HepG2 (cell line): ENCODE results near the gene BBOX1. TPM values are rescaled to one million over a fixed set of nuclear protein-coding genes. Genes with fewer than 3 reads are reported as not detected.

Source experiments
- ATAC-seq: fragments of 200-7000 bp; cut with Tn5 transposase; 3 replicates; pipeline ENCODE4 v1.9.1; 2020; ENCODE audit warnings: mild to moderate bottlenecking, moderate library complexity
- BruUV-seq: library from RNA; stranded (reverse); fragments of 400-500 nt; replicated peaks from 2 replicates; lab custom pipeline; 2021; lab: Mats Ljungman, UMichigan
- CTCF ChIA-PET: fragments of 300-600 bp; formaldehyde crosslinking; extraction: SDS; loops from one replicate; lab custom pipeline; 2021; ENCODE audit warnings: low total read pairs, inconsistent platforms, low intra/inter-chr PET ratio; lab: Yijun Ruan, JAX
- POLR2A ChIA-PET: fragments of 350-600 bp; sonication (Branson Sonifier 250); formaldehyde crosslinking; loops from one replicate; lab custom pipeline; 2020; ENCODE audit warnings: antibody characterized with exemption, inconsistent platforms; lab: Yijun Ruan, JAX
- DNase-seq: peaks from one replicate; pipeline ENCODE4 v3.0.0-alpha.2; 2015; ENCODE audit warnings: low spot score
- FAIRE-seq: peaks from 3 replicates; lab custom pipeline; 2011; peaks lifted over from hg19 to GRCh38; lab: Jason Lieb, UNC
- H2AFZ ChIP-seq: one replicate; pipeline ENCODE4 v1.6.1; 2011; ENCODE audit warnings: low read length, inconsistent platforms
- H3K27ac ChIP-seq: fragments of 300-600 bp; 3 replicates; pipeline ENCODE4 v1.8.0; 2011; ENCODE audit warnings: mixed run types, mild to moderate bottlenecking, mixed read lengths, low read length, inconsistent platforms; ENCODE audit not compliant: insufficient read depth; ENCODE audit errors: extremely low read length
- H3K27me3 ChIP-seq, 2 experiments: fragments of 200-600 bp in 1 of 2; 2 replicates in 1 of 2; 3 replicates in 1 of 2; pipeline versions ENCODE4 v1.6.0 to v1.8.0; 2011; ENCODE audit warnings: low read length in 2 of 2, mild to moderate bottlenecking in 2 of 2, moderate library complexity in 2 of 2, inconsistent platforms in 1 of 2; ENCODE audit not compliant: insufficient read depth in 2 of 2, control insufficient read depth in 1 of 2
- H3K36me3 ChIP-seq, 2 experiments: fragments of 200-600 bp in 1 of 2; replicated peaks in 1 of 2; 2 replicates in 1 of 2; 3 replicates in 1 of 2; pipeline versions ENCODE4 v1.5.1 to v1.8.0; 2011; ENCODE audit warnings: low read length in 2 of 2, inconsistent platforms in 1 of 2; ENCODE audit not compliant: insufficient read depth in 2 of 2, control insufficient read depth in 1 of 2
- H3K4me1 ChIP-seq: 2 replicates; pipeline ENCODE4 v1.5.1; 2012; ENCODE audit warnings: low read length, inconsistent platforms; ENCODE audit not compliant: insufficient read depth
- H3K4me2 ChIP-seq: 2 replicates; pipeline ENCODE4 v1.6.0; 2011; ENCODE audit warnings: low read depth, low read length, inconsistent platforms
- H3K4me3 ChIP-seq, 3 experiments: fragments of 200-600 bp in 1 of 3; sonication (generic), shearing (Covaris generic) in 1 of 3; replicated peaks in 1 of 3; 2 replicates each; pipeline ENCODE4 v1.5.1; 2011 to 2016; ENCODE audit warnings: low read length in 3 of 3, inconsistent platforms in 2 of 3, low read depth in 2 of 3, mild to moderate bottlenecking in 2 of 3, control low read depth in 1 of 3, mixed read lengths in 1 of 3; ENCODE audit not compliant: insufficient read depth in 1 of 3
- H3K79me2 ChIP-seq: one replicate; pipeline ENCODE4 v1.6.1; 2011; ENCODE audit warnings: low read length, inconsistent platforms; ENCODE audit not compliant: insufficient read depth
- H3K9ac ChIP-seq: 2 replicates; pipeline ENCODE4 v1.6.0; 2011; ENCODE audit warnings: mild to moderate bottlenecking, low read depth, low read length, inconsistent platforms; ENCODE audit not compliant: insufficient read depth
- H3K9me3 ChIP-seq: 2 replicates; pipeline ENCODE4 v1.5.1; 2012; ENCODE audit warnings: mild to moderate bottlenecking, low read length
- H4K20me1 ChIP-seq: 2 replicates; pipeline ENCODE4 v1.6.0; 2011; ENCODE audit warnings: inconsistent platforms, mild to moderate bottlenecking, low read length, moderate library complexity; ENCODE audit not compliant: insufficient read depth
- BATF2 ChIP-seq: sonication (generic); formaldehyde crosslinking; IDR thresholded peaks from 2 replicates; pipeline ENCODE4 v1.8.0; 2022; ENCODE audit warnings: mild to moderate bottlenecking, missing genetic modification reagents, moderate library complexity
- FOXO4 ChIP-seq: sonication (generic); formaldehyde crosslinking; conservative IDR thresholded peaks from 2 replicates; pipeline ENCODE4 v1.8.1; 2023; ENCODE audit warnings: missing genetic modification reagents
- HIVEP1 ChIP-seq: sonication (generic); formaldehyde crosslinking; IDR thresholded peaks from 2 replicates; pipeline ENCODE4 v1.4.0; 2020; ENCODE audit warnings: mild to moderate bottlenecking, missing genetic modification reagents
- NFIC ChIP-seq: IDR thresholded peaks from 2 replicates; pipeline ENCODE4 v1.6.1; 2012; ENCODE audit warnings: mild to moderate bottlenecking, low read length, inconsistent platforms
- PRDM4 ChIP-seq: sonication (generic); formaldehyde crosslinking; IDR thresholded peaks from 2 replicates; pipeline ENCODE4 v1.9.0; 2021; ENCODE audit warnings: missing genetic modification reagents, borderline replicate concordance
- PRPF4 ChIP-seq: fragments of 200-400 bp; formaldehyde crosslinking; IDR thresholded peaks from 2 replicates; pipeline ENCODE4 v1.6.1; 2016; ENCODE audit warnings: low read length, low read depth; ENCODE audit not compliant: poor library complexity, severe bottlenecking
- USF2 ChIP-seq, 2 experiments: sonication (generic) in 1 of 2; formaldehyde crosslinking in 1 of 2; IDR thresholded peaks; 2 replicates each; pipeline versions ENCODE4 v1.5.1 to v1.6.1; 2011 to 2020; ENCODE audit warnings: borderline replicate concordance in 1 of 2, low read depth in 1 of 2, low read length in 1 of 2, mild to moderate bottlenecking in 1 of 2, missing genetic modification reagents in 1 of 2, moderate library complexity in 1 of 2
- ZBTB39 ChIP-seq: sonication (generic); formaldehyde crosslinking; IDR thresholded peaks from 2 replicates; pipeline ENCODE4 v1.5.0; 2020; ENCODE audit warnings: missing genetic modification reagents
- ZNF232 ChIP-seq: sonication (generic); formaldehyde crosslinking; IDR thresholded peaks from 2 replicates; pipeline ENCODE4 v1.4.0; 2020; ENCODE audit warnings: missing genetic modification reagents, borderline replicate concordance
- ZNF275 ChIP-seq: sonication (generic); formaldehyde crosslinking; IDR thresholded peaks from 2 replicates; pipeline ENCODE4 v1.8.0; 2022; ENCODE audit warnings: missing genetic modification reagents, mild to moderate bottlenecking, inconsistent platforms, borderline replicate concordance
- ZNF83 ChIP-seq: sonication (generic); formaldehyde crosslinking; IDR thresholded peaks from 2 replicates; pipeline ENCODE4 v1.4.0; 2020; ENCODE audit warnings: missing genetic modification reagents, mild to moderate bottlenecking, borderline replicate concordance
- WGBS: methylation state at CpG from one replicate; pipeline ENCODE4 v1.1.6; 2017; ENCODE audit warnings: low lambda C conversion rate; 5-methylcytosine and 5-hydroxymethylcytosine counted together
- in situ Hi-C: cut with HindIII; loops from 2 replicates; pipeline ENCODE4 v1.10.0; 2017; ENCODE audit warnings: low pct_unique_long_range_greater_than_20kb; ENCODE audit not compliant: extremely low pct_ligation_motif_present
- intact Hi-C: fragments of 100-400 bp; cut with micrococcal nuclease; formaldehyde crosslinking; loops from one replicate; pipeline ENCODE4 v1.10.0; 2022; ENCODE audit not compliant: unreplicated experiment
- polyA plus RNA-seq, 8 experiments: library from polyadenylated mRNA; depleted of rRNA in 3 of 8; stranded (reverse) in 7 of 8; unstranded in 1 of 8; fragments of >200 nt; fragmentation: Illumina TruSeq in 4 of 8; extraction: Trizol in 4 of 8; gene quantifications; 2 replicates each; pipeline versions ENCODE4 v1.2.1 to v1.2.3, GENCODE V29; 2011 to 2016; ENCODE audit warnings: low read depth in 4 of 8, missing spikeins in 1 of 8, mixed read lengths in 1 of 8; ENCODE audit not compliant: insufficient read depth in 1 of 8
- total RNA-seq, 5 experiments: library from RNA; depleted of rRNA; stranded (reverse); fragments of >200 nt; fragmentation: Illumina TruSeq; extraction: Trizol; gene quantifications; 2 replicates each; pipeline ENCODE4 v1.2.3, GENCODE V29; 2016; ENCODE audit warnings: low read depth in 1 of 5

BBOX1 gene
- total and polyA plus RNA-seq, 2 of the 13 experiments (the other 11 are each of a cell fraction or from before 2014, with no cell fraction given): not detected

- WGBS: 8% methylated on average over 2 of the region's 2 CpGs
- ATAC-seq (no peak), FAIRE-seq (no peak), DNase-seq (no peak)
- Histone ChIP-seq H3K27ac (no peak overlapping the region), H4K20me1 (no peaks in the 10 kb centered on the region), H3K79me2 (no peaks in the 10 kb centered on the region), H3K4me2 (no peak overlapping the region), H3K36me3 (no peaks in the 10 kb centered on the region), H3K4me1 (no peaks in the 10 kb centered on the region), H2AFZ (no peak overlapping the region), H3K9me3 (no peaks in the 10 kb centered on the region), H3K4me3 (no peak overlapping the region), H3K9ac (no peak overlapping the region), H3K27me3 (no peaks in the 10 kb centered on the region)
- intact Hi-C loops (no loop called here), in situ Hi-C loops (no loop called here)
- BruUV-seq: no TSS peak
- TF ChIP-seq HIVEP1 (CRISPR knock-in tag): no peak
- no peak for TF ChIP-seq BATF2 (CRISPR knock-in tag)
- TF ChIP-seq FOXO4 (CRISPR knock-in tag): no peak
- TF ChIP-seq ZNF83: no peak
- no peak for TF ChIP-seq PRPF4
- no peak for TF ChIP-seq ZNF232
- no peak for TF ChIP-seq NFIC
- no peak for TF ChIP-seq ZNF275 (CRISPR knock-in tag)
- no peak for TF ChIP-seq ZBTB39 (CRISPR knock-in tag)
- TF ChIP-seq USF2 (IDR thresholded peaks at IDR 0.05; ENCODE audit: low read depth, low read length): no peak
- TF ChIP-seq USF2 (CRISPR knock-in tag; IDR thresholded peaks at IDR 0.05; ENCODE audit: borderline replicate concordance): no peak
- TF ChIP-seq PRDM4 (CRISPR knock-in tag): no peak
- ChIA-PET CTCF (no interaction called here), POLR2A (no interaction called here)
These were observed 49.1 kb downstream of the BBOX1 start for GRCh38 chr11:27089746-27090145.
